Measurements from ENCODE around the gene SH3RF3.

The SH3RF3 gene

GRCh38 chr2:109098251-109098920 lies 30.6 kb upstream of the SH3RF3 start:
- TF ChIP-seq FOXP2 (optimal IDR thresholded peaks at IDR 0.05; ENCODE audit: borderline replicate concordance, extremely low read depth, extremely low read length, insufficient read depth) (no peak), SIN3A (IDR thresholded peaks at IDR 0.05; ENCODE audit: borderline replicate concordance, insufficient read depth, low read length) (no peak), TAF1 (IDR thresholded peaks at IDR 0.05; ENCODE audit: borderline replicate concordance, insufficient read depth, low read length) (no peak), POLR2AphosphoS5 (IDR thresholded peaks at IDR 0.05; ENCODE audit: low read depth, low read length) (no peak), REST (IDR thresholded peaks at IDR 0.05; ENCODE audit: insufficient read depth in 1 of 2, low read depth in 2 of 2, low read length in 2 of 2) (no peak)

- TF ChIP-seq FOXP2 (optimal IDR thresholded peaks at IDR 0.05; ENCODE audit: borderline replicate concordance, extremely low read depth, extremely low read length, insufficient read depth) (no peak), POLR2AphosphoS5 (IDR thresholded peaks at IDR 0.05; ENCODE audit: low read depth, low read length) (no peak), TAF1 (IDR thresholded peaks at IDR 0.05; ENCODE audit: borderline replicate concordance, insufficient read depth, low read length) (no peak), SIN3A (IDR thresholded peaks at IDR 0.05; ENCODE audit: borderline replicate concordance, insufficient read depth, low read length) (no peak), REST (IDR thresholded peaks at IDR 0.05; ENCODE audit: insufficient read depth in 1 of 2, low read depth in 2 of 2, low read length in 2 of 2) (no peak)
These were observed 30.1 kb upstream of the SH3RF3 start for GRCh38 chr2:109098921-109099273.

- TF ChIP-seq FOXP2 (optimal IDR thresholded peaks at IDR 0.05; ENCODE audit: borderline replicate concordance, extremely low read depth, extremely low read length, insufficient read depth), result no peak
- TF ChIP-seq POLR2AphosphoS5 (IDR thresholded peaks at IDR 0.05; ENCODE audit: low read depth, low read length), result no peak
- no peak for TF ChIP-seq REST (IDR thresholded peaks at IDR 0.05; ENCODE audit: insufficient read depth in 1 of 2, low read depth in 2 of 2, low read length in 2 of 2)
- TF ChIP-seq SIN3A (IDR thresholded peaks at IDR 0.05; ENCODE audit: borderline replicate concordance, insufficient read depth, low read length), result no peak
- no peak for TF ChIP-seq TAF1 (IDR thresholded peaks at IDR 0.05; ENCODE audit: borderline replicate concordance, insufficient read depth, low read length)
These were observed 26.3 kb upstream of the SH3RF3 start for GRCh38 chr2:109102588-109103233.

GRCh38 chr2:109105113-109105512 lies 23.9 kb upstream of the SH3RF3 start:
- TF ChIP-seq SIN3A (IDR thresholded peaks at IDR 0.05; ENCODE audit: borderline replicate concordance, insufficient read depth, low read length) (no peak), TAF1 (IDR thresholded peaks at IDR 0.05; ENCODE audit: borderline replicate concordance, insufficient read depth, low read length) (no peak), FOXP2 (optimal IDR thresholded peaks at IDR 0.05; ENCODE audit: borderline replicate concordance, extremely low read depth, extremely low read length, insufficient read depth) (no peak), REST (IDR thresholded peaks at IDR 0.05; ENCODE audit: insufficient read depth in 1 of 2, low read depth in 2 of 2, low read length in 2 of 2) (no peak), POLR2AphosphoS5 (IDR thresholded peaks at IDR 0.05; ENCODE audit: low read depth, low read length) (no peak)
